HepG2 (cell line): ENCODE measurements around the gene NUP35.

Source experiments
- CTCF ChIP-seq: sonication (generic); formaldehyde crosslinking; IDR thresholded peaks from 2 replicates; pipeline ENCODE4 v1.5.0; 2020; ENCODE audit warnings: mild to moderate bottlenecking, missing genetic modification reagents, moderate library complexity
- FOXM1 ChIP-seq: sonication (generic); formaldehyde crosslinking; IDR thresholded peaks from 2 replicates; pipeline ENCODE4 v1.5.0; 2020; ENCODE audit warnings: missing genetic modification reagents
- HDAC2 ChIP-seq: sonication (generic); formaldehyde crosslinking; IDR thresholded peaks from 2 replicates; pipeline ENCODE4 v1.4.0; 2020; ENCODE audit warnings: missing genetic modification reagents
- ZNF513 ChIP-seq: sonication (generic); formaldehyde crosslinking; conservative IDR thresholded peaks from 2 replicates; pipeline ENCODE4 v1.5.0; 2020; ENCODE audit warnings: missing genetic modification reagents
- ZNF569 ChIP-seq: sonication (generic); formaldehyde crosslinking; IDR thresholded peaks from 2 replicates; pipeline ENCODE4 v1.5.0; 2020; ENCODE audit warnings: mild to moderate bottlenecking, missing genetic modification reagents, moderate library complexity, borderline replicate concordance
- ZSCAN9 ChIP-seq: IDR thresholded peaks from 2 replicates; pipeline ENCODE4 v1.6.1; 2016; ENCODE audit warnings: borderline replicate concordance

GRCh38 chr2:183153967-183154366 lies 29.7 kb downstream of the NUP35 start:
- TF ChIP-seq CTCF = no peak
- no peak for TF ChIP-seq HDAC2 (CRISPR knock-in tag)
- no peak for TF ChIP-seq FOXM1 (CRISPR knock-in tag)
- no peak for TF ChIP-seq ZNF513 (CRISPR knock-in tag)
- TF ChIP-seq ZSCAN9 (CRISPR knock-in tag) = no peak
- TF ChIP-seq ZNF569 = no peak
